HG03095 (cell line): Measurements from ENCODE around the gene NIPAL4.
A peak's percentile ranks its signal among the peaks of the same experiment; 100 is the strongest.

Experiments
- ATAC-seq: cut with Tn5 transposase; IDR thresholded peaks from one replicate; pipeline ENCODE4 v1.9.1; 2021; ENCODE audit warnings: moderate library complexity; ENCODE audit not compliant: unreplicated experiment

The NIPAL4 gene

GRCh38 chr5:157484768-157485167 is 24.8 kb downstream of the NIPAL4 start:
- no peak for ATAC-seq

GRCh38 chr5:157485340-157485739 is 25.3 kb downstream of the NIPAL4 start:
- ATAC-seq = no peak

- no peak for ATAC-seq
These were observed 25.8 kb downstream of the NIPAL4 start for GRCh38 chr5:157485811-157486210.

GRCh38 chr5:157486221-157486681 is 26.2 kb downstream of the NIPAL4 start:
- ATAC-seq = peak; percentile 39

GRCh38 chr5:157486861-157487260 is 26.8 kb downstream of the NIPAL4 start:
- ATAC-seq = peak; percentile 28

- ATAC-seq = peak; percentile 70
These were observed 27.3 kb downstream of the NIPAL4 start for GRCh38 chr5:157487358-157487757.

GRCh38 chr5:157491471-157491995 is 31.5 kb downstream of the NIPAL4 start:
- ATAC-seq = no peak

GRCh38 chr5:157492886-157493285 is 32.9 kb downstream of the NIPAL4 start:
- no peak for ATAC-seq

GRCh38 chr5:157494178-157494832 is 34.3 kb downstream of the NIPAL4 start:
- no peak for ATAC-seq

GRCh38 chr5:157496864-157497263 is 36.9 kb downstream of the NIPAL4 start:
- no peak for ATAC-seq

GRCh38 chr5:157497875-157498611 is 38.0 kb downstream of the NIPAL4 start:
- no peak for ATAC-seq

- peak; percentile 72 for ATAC-seq
These were observed 42.2 kb downstream of the NIPAL4 start for GRCh38 chr5:157502143-157502647.

GRCh38 chr5:157504053-157504452 is 44.0 kb downstream of the NIPAL4 start:
- ATAC-seq = no peak

GRCh38 chr5:157505496-157505895 is 45.5 kb downstream of the NIPAL4 start:
- no peak for ATAC-seq

- ATAC-seq = no peak
These were observed 46.1 kb downstream of the NIPAL4 start for GRCh38 chr5:157506066-157506590.

GRCh38 chr5:157506981-157507780 is 47.2 kb downstream of the NIPAL4 start:
- ATAC-seq = no peak

GRCh38 chr5:157509093-157509492 is 49.1 kb downstream of the NIPAL4 start:
- ATAC-seq = no peak

- ATAC-seq = peak; percentile 52
These were observed 49.6 kb downstream of the NIPAL4 start for GRCh38 chr5:157509587-157509986.

GRCh38 chr5:157510682-157511081 is 50.7 kb downstream of the NIPAL4 start:
- ATAC-seq = no peak

- ATAC-seq = no peak
These were observed 51.9 kb downstream of the NIPAL4 start for GRCh38 chr5:157511651-157512644.
